GM20431 (cell line): Measurements from ENCODE around the gene PLXNA3.

Experiments
- in situ Hi-C: fragments of 300-500 bp; cut with MseI, MboI; formaldehyde crosslinking; loops from one replicate; pipeline ENCODE4 v1.15.0; 2020; ENCODE audit warnings: low sequenced_read_pairs; ENCODE audit not compliant: unreplicated experiment

PLXNA3 gene

GRCh38 chrX:154472685-154473632 is 14.9 kb downstream of the PLXNA3 start:
- in situ Hi-C loops, result no loop called here

DNA sequence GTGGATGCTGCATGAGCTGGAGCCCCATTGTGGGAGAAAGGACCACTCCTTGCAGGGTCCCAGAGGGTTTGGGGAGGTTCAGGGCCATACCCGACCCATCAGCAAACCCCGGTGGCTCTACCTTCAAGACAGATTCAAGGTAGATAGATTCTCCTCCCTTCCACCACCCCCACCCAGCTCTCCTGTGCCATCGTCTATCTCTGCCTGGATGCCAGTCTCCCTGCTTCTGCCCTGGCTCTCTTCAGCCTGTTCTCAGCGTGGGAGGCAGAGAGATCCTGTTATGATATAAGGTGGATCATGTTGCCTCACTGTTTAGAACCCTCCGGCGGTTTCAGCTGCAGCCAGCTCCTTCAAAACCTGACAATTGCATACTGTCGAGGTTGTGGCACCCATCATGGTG is 15.6 kb downstream of the PLXNA3 start:
- in situ Hi-C loops, result no loop called here

- in situ Hi-C loops, result no loop called here
These were observed 18.7 kb downstream of the PLXNA3 start for GRCh38 chrX:154476821-154477220.

DNA sequence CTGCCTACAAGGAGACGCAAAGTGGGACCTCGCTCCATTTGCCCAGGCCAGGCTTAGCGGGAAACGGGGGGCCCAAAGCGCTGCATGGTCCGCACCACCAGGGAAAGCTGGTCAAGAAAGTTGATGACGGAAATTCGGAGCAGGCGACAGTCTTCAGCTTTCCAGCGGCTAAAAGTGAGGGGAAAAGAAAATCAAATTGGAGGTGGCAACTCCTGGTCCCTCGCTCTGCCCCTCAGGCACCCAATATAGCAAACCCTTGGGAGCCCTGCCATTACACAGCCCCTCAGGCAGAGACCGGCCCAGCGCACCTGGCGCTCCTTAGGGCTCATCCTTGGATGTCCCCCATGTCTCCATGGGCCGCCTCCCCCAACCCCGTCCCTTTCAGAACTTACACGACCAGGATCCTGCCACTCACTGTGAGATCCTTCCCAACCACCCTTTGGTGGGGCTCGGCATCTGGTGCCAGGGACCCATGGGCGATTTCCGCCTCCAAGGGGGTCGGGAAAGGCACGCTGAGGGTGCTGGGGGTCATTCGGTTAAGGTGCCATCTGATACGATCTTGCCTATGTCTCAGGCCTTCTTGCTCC is 19.9 kb downstream of the PLXNA3 start:
- in situ Hi-C loops, result no loop called here

DNA sequence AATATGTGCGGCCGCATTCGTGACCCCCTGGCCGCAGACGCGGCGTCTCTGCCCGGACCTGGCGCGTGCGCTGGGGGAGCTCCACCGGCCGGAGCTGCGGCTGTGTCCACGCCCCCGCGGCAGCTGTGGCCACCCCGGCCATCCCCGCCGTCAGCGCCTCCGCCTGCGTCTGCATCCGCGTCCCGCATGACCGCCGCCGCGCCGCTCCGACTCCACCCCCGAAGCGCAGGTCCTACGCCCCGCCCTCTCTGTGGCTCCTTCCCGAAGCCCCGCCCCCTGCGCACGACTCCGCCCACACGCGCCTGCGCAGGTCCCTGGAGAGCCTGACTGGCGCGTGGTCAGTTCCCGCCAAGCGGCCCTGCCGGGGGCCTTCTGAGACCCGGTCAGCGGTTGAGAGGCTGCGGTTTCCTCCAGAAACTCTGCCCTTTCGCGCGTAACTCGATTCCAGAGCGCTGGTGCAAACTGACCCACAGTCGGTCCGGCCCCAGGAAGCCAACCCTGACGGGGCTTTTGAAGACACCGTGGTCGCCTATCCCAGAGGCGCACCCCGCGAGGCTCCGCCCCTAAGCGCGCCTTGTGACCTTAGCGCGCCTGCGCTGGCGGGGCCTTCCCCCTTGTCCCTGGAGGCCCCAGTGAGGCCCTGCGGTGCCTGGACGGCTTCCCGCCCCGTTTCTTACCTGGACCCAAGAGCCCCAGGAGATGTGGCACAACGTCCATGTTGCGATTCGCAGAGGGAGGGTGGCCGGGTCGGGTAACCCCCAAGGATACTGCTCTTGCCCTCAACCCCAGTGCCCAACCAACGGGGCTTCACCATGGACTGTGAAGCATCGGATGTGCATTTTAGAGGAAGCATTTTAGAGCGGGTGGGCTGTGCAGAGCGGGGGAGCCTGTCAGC is 20.9 kb downstream of the PLXNA3 start, which contains the start of gene LAGE3:
Gene LAGE3, minus strand, starts transcription at position 554 of the 895 bp plus-strand sequence. Its CDS starts 366 bp downstream, at position 188.
- in situ Hi-C loops, result no loop called here

DNA sequence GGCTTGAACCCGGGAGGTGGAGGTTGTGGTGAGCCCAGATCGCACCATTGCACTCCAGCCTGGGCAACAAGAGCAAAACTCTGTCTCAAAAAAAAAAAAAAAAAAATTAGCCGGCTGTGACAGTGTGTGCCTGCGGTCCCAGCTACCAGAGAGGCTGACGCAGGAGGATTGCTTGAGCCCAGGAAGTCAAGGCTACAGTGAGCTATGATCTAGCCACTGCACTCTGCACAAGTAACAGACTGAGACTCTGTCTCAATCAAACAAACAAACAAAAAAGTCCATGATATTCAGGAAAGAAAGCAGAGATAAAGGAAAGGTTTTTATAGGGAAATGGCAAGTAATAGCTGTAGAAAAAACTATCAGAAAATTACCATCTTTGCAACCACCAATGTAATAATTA is 23.1 kb downstream of the PLXNA3 start:
- in situ Hi-C loops, result no loop called here

GRCh38 chrX:154481911-154482601 is 24.0 kb downstream of the PLXNA3 start:
- in situ Hi-C loops, result no loop called here

GRCh38 chrX:154482786-154483185 is 24.7 kb downstream of the PLXNA3 start:
- in situ Hi-C loops, result no loop called here

DNA sequence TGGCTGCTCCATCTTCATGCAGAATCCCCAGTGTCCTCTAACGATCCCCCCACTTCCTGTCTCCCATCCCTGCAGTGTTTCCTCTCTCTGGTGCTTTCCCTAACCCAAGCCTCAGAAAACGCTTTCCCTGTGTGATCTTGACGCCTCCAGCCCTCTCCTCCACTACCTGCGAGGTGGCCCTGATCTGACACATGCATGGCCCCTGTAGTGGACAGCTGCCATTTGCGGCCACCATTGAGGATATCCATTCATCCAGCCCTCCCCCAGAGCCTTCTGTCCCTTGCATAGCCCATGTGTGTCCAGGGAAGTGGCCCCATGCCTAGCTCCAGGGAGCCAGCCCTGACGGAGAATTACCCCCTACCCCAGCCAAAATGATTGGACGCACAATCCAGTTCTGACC is 25.2 kb downstream of the PLXNA3 start:
- in situ Hi-C loops, result no loop called here

DNA sequence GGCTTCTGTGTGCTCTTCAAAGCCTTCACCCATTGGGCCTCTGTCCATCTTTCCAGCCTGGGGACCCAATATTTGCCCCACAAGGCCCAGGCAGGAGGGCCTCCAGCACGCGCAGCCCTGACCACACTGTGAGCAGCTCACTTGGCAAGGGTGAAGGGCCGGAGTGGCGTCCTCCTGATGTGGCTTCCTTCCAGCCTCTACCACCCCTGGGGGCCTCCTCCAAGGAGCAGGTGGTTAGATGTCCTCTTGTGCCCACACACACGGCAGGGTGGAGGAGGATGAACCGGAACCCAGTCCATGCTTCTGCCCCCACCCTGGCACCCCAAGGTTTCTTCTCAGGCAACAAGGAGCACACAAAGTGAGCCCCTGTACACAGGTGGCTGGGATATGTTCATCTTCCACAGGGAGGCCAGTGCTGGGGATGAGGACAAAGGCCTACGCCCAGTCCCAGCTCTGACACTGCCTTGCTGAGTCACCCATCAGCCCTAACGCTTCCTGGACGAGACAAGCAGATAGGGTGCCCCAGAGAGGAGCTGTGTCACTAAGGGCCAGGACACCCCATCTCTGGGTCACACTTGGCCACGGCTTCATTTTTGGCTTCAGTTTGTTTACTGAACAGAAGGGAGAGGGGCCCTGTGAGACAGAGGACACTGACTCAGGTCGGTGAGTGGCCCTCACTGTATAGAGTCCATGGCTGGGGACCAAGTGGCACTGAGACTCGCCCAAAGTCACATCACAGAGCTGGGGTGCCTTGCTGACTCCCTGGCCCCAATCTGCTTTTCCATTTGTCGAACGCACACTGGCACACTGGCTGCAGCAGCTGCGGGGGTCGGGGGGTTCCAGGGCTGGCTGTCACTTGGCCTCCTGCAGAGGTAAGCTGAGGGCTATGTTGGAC is 26.4 kb downstream of the PLXNA3 start:
- in situ Hi-C loops, result no loop called here

DNA sequence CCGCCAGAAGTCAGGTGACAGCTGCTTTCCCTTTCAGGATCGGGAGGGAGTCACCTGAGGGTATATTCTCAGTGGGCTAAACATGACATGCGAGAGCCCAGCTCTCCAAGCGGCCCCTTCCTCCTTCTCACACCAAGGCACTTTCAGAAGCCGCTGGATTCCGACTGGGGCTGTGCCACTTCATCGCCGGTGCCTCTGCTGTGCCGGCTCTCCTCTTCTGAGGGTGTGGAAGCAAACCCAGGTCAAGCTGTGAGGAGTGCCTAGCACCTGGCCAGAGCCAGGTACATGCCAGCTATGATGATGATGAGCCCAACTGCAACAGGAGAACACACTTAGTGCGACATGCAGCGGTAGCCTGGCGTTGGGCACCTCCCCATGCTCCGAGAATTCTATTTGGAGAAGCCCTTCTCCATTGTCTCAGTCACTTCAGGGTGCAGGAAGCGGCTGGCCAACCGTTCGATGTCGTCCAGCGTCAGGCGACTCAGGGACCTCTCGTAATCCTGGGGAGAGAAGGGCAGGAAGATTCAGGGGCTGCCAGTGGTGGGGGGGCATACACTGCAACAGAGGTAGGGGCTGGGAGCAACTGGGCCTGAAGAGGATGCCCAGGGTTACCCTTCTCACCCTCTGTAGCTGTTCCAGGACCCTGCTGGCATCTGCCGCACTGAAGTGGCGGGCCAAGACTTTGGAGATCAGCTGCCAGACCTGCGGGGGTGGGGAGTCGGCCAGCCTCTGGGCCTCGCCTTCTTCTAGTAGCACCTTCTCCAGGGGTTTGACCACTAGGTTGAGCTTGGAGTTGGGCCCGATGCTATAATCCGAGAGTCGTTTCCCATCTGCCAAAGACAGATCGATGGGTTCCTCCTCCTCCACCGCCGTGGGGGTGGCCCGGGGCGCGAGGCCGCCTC is 27.3 kb downstream of the PLXNA3 start:
- in situ Hi-C loops, result no loop called here

- in situ Hi-C loops, result no loop called here
These were observed 27.9 kb downstream of the PLXNA3 start for GRCh38 chrX:154486052-154486395.

DNA sequence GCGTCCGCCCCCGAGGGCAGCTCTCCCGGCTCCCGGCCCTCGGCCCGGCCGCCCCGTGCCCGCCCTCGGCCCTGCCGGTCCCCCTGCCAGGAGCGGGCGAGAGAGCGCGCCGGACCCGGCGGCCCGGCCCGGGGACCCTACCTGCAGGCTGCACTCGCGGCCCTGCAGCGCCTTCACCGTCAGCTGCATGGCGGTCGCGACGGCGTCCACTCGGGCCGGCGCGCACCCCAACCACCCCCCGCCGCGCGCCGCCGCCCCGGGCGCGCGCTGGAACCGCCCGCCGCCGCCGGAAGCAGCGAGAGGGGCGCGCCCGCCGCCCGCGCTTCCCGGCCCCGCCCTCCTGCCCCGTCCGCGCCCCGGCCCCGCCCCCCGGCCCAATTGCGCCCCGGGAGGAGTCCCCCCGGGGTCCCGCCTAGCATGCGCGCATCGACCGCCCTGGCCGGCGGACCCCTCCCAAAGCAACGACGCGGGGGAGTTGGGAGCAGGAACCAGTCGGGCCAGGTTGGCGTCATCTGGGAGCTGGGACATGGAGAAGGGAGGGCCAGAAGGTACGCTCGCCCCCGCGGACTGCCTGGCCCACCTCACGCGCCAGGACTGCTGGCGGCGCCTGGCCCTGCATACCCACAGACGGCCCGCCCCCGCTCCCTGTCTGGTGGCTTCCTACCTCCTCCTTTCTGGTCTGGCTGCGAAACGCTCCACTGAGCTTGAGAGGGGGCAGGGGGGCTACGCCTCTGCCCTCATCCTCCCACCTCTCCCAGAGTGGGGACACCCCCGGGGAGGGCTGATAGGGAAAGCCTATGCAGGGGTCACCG is 28.5 kb downstream of the PLXNA3 start, which contains the start of gene UBL4A:
Gene UBL4A, minus strand, starts transcription at position 220 of the 812 bp plus-strand sequence. Its CDS starts 31 bp downstream, at position 189.
- in situ Hi-C loops, result no loop called here

- in situ Hi-C loops, result no loop called here
These were observed 29.6 kb downstream of the PLXNA3 start for GRCh38 chrX:154487518-154488290.

DNA sequence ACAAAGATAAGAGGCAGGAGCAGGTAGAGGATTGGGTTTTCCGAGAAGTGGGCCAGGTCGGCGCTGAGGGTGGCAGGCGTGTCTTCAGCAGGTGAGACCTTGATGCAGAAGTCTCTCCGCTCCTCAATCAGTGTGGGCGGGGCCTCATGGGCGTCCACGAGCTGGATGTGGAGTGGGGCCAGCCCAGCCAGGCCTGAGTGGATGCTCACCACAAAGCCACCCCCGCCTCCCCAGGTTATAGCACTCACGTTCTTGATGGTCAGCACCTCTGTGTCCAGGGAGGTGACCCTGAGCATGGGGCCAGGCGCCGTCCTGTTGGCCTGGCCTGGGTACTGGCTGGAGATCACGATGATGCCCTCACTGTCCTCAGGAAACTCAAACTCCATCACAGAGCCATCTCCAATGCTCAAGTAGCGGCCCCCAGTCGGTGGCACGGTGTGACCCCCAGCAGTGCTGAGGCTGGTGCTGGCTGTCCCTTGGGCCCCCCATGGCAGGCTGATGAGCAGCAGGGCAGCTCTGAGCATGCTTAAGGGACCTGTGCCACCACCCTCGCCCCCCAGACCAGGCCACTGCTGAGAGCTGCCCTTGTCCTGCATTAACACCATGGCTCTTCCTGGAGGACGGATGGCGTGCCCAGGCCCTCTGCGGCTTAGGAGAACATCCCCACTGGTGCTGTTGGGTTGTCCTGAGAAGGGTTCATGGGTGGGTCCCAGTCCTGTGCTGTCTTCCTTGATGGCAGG is 30.4 kb downstream of the PLXNA3 start:
- in situ Hi-C loops, result no loop called here

- in situ Hi-C loops, result no loop called here
These were observed 31.1 kb downstream of the PLXNA3 start for GRCh38 chrX:154489182-154489581.
